K562 (cell line): ENCODE results near the gene KMT2C. TPM values are rescaled to one million over a fixed set of nuclear protein-coding genes. Genes with fewer than 3 reads are reported as not detected.

Experiments used
- ATAC-seq: fragments of 200-7000 bp; cut with Tn5 transposase; 3 replicates; pipeline ENCODE4 v1.9.1; 2020; ENCODE audit warnings: moderate library complexity
- BruUV-seq: library from RNA; stranded (reverse); fragments of 400-500 nt; replicated peaks from 2 replicates; lab custom pipeline; 2021; lab: Mats Ljungman, UMichigan
- CTCF ChIA-PET: fragments of 300-600 bp; formaldehyde crosslinking; extraction: SDS; loops from one replicate; lab custom pipeline; 2021; ENCODE audit warnings: low intra/inter-chr PET ratio; lab: Yijun Ruan, JAX
- POLR2A ChIA-PET: fragments of 300-600, 350-650 bp; sonication (Branson Sonifier 250); formaldehyde crosslinking; extraction: SDS; loops from one replicate; lab custom pipeline; 2021; ENCODE audit warnings: antibody characterized with exemption, inconsistent platforms; lab: Yijun Ruan, JAX
- DNase-seq, 4 experiments: peaks; one replicate each; pipeline versions ENCODE4 v3.0.0 to v3.0.0-alpha.2; 2011 to 2018; ENCODE audit warnings: low spot score in 3 of 4, mixed read lengths in 3 of 4; ENCODE audit errors: extremely low read depth in 1 of 4
- FAIRE-seq: peaks from 2 replicates; lab custom pipeline; 2011; peaks lifted over from hg19 to GRCh38; lab: Jason Lieb, UNC
- H2AFZ ChIP-seq: 2 replicates; pipeline ENCODE4 v1.6.0; 2011; ENCODE audit warnings: low read depth, low read length, control low read depth, inconsistent platforms
- H3K27ac ChIP-seq: fragments of 200-600 bp; 3 replicates; pipeline ENCODE4 v1.8.0; 2011; ENCODE audit warnings: low read depth, mild to moderate bottlenecking, control low read depth, inconsistent platforms, low read length, moderate library complexity, mixed read lengths; ENCODE audit errors: extremely low read depth
- H3K27me3 ChIP-seq, 2 experiments: fragments of 300-600 bp in 1 of 2; 2 replicates in 1 of 2; 3 replicates in 1 of 2; pipeline versions ENCODE4 v1.6.0 to v1.8.0; 2011; ENCODE audit warnings: inconsistent platforms in 2 of 2, low read length in 2 of 2, mild to moderate bottlenecking in 1 of 2, mixed read lengths in 1 of 2, moderate library complexity in 1 of 2; ENCODE audit not compliant: control insufficient read depth in 2 of 2, insufficient read depth in 2 of 2
- H3K36me3 ChIP-seq: fragments of 300-600 bp; 3 replicates; pipeline ENCODE4 v1.8.0; 2011; ENCODE audit warnings: mild to moderate bottlenecking, low read length, inconsistent platforms; ENCODE audit not compliant: control insufficient read depth, insufficient read depth
- H3K4me1 ChIP-seq, 2 experiments: fragments of 200-600 bp in 1 of 2; replicated peaks in 1 of 2; 2 replicates in 1 of 2; 3 replicates in 1 of 2; pipeline versions ENCODE4 v1.5.1 to v1.8.0; 2011; ENCODE audit warnings: inconsistent platforms in 2 of 2, low read length in 2 of 2, mild to moderate bottlenecking in 1 of 2, mixed read lengths in 1 of 2, moderate library complexity in 1 of 2; ENCODE audit not compliant: control insufficient read depth in 2 of 2, insufficient read depth in 2 of 2
- H3K4me2 ChIP-seq: 2 replicates; pipeline ENCODE4 v1.6.1; 2011; ENCODE audit warnings: low read length, control low read depth, inconsistent platforms, mixed read lengths; ENCODE audit not compliant: insufficient read depth
- H3K4me3 ChIP-seq: fragments of 200-600 bp; sonication (generic), shearing (Covaris generic); 2 replicates; pipeline ENCODE4 v1.5.1; 2016; ENCODE audit warnings: control low read depth, inconsistent platforms
- H3K79me2 ChIP-seq: fragments of 200-600 bp; 3 replicates; pipeline ENCODE4 v1.8.0; 2011; ENCODE audit warnings: low read length, inconsistent platforms; ENCODE audit not compliant: control insufficient read depth, insufficient read depth
- H3K9ac ChIP-seq, 2 experiments: 2 replicates each; pipeline versions ENCODE4 v1.6.0 to v1.6.1; 2011; ENCODE audit warnings: low read depth in 2 of 2, low read length in 2 of 2, control low read depth in 1 of 2, inconsistent platforms in 1 of 2, mild to moderate bottlenecking in 1 of 2, mixed read lengths in 1 of 2; ENCODE audit not compliant: insufficient read depth in 1 of 2
- H3K9me1 ChIP-seq: one replicate; pipeline ENCODE4 v1.6.0; 2011; ENCODE audit warnings: inconsistent platforms, mild to moderate bottlenecking, low read length, moderate library complexity; ENCODE audit not compliant: control insufficient read depth, insufficient read depth
- H3K9me3 ChIP-seq: replicated peaks from 2 replicates; pipeline ENCODE4 v1.5.1; 2011; ENCODE audit warnings: low read depth, low read length, inconsistent platforms; ENCODE audit not compliant: control insufficient read depth, insufficient read depth
- H4K20me1 ChIP-seq: replicated peaks from 2 replicates; pipeline ENCODE4 v1.6.1; 2011; ENCODE audit warnings: low read length, inconsistent platforms, mixed read lengths; ENCODE audit not compliant: control insufficient read depth, insufficient read depth
- ATF2 ChIP-seq: sonication (generic); formaldehyde crosslinking; IDR thresholded peaks from 2 replicates; pipeline ENCODE4 v1.8.1; 2022; ENCODE audit warnings: missing genetic modification reagents
- CC2D1A ChIP-seq: fragments of 450-650 bp; IDR thresholded peaks from 2 replicates; pipeline ENCODE4 v1.6.1; 2017; ENCODE audit warnings: mild to moderate bottlenecking
- RAD51 ChIP-seq: fragments of 450-650 bp; IDR thresholded peaks from 2 replicates; pipeline ENCODE4 v1.7.1; 2016; ENCODE audit warnings: low read depth, mild to moderate bottlenecking, borderline replicate concordance
- RFX1 ChIP-seq: fragments of 450-650 bp; IDR thresholded peaks from 2 replicates; pipeline ENCODE4 v1.6.1; 2016; ENCODE audit warnings: mild to moderate bottlenecking, moderate library complexity
- SMAD4 ChIP-seq: fragments of 250-450 bp; sonication (Bioruptor Pico); conservative IDR thresholded peaks from 2 replicates; pipeline ENCODE4 v1.8.0; 2021; ENCODE audit warnings: inconsistent platforms, mild to moderate bottlenecking, moderate library complexity
- SUPT5H ChIP-seq: fragments of 450-650 bp; IDR thresholded peaks from 2 replicates; pipeline ENCODE4 v1.6.1; 2016
- TGIF2 ChIP-seq: sonication (generic); formaldehyde crosslinking; IDR thresholded peaks from 2 replicates; pipeline ENCODE4 v1.8.1; 2022; ENCODE audit warnings: mild to moderate bottlenecking, missing genetic modification reagents, moderate library complexity
- ZNF124 ChIP-seq: sonication (generic); formaldehyde crosslinking; IDR thresholded peaks from 2 replicates; pipeline ENCODE4 v1.8.1; 2022; ENCODE audit warnings: missing genetic modification reagents
- ZNF224 ChIP-seq: sonication (generic); formaldehyde crosslinking; IDR thresholded peaks from 2 replicates; pipeline ENCODE4 v1.8.0; 2022; ENCODE audit warnings: mild to moderate bottlenecking, missing genetic modification reagents
- ZNF609 ChIP-seq: sonication (generic); formaldehyde crosslinking; IDR thresholded peaks from 2 replicates; pipeline ENCODE4 v1.8.1; 2023; ENCODE audit warnings: missing genetic modification reagents, mild to moderate bottlenecking, borderline replicate concordance
- WGBS: fragments of 100-300 bp; shearing (Covaris generic); methylation state at CpG from one replicate; pipeline ENCODE4 v1.1.6; 2016; ENCODE audit warnings: low coverage, mixed read lengths; ENCODE audit not compliant: insufficient coverage; ENCODE audit errors: missing lambda C conversion rate; 5-methylcytosine and 5-hydroxymethylcytosine counted together
- in situ Hi-C: fragments of 300-500 bp; cut with MboI; formaldehyde crosslinking; loops from 4 replicates; pipeline ENCODE4 v1.15.0; 2018; ENCODE audit warnings: inconsistent platforms, mixed read lengths
- intact Hi-C: fragments of 100-400 bp; cut with micrococcal nuclease; formaldehyde crosslinking; loops from 2 replicates; pipeline ENCODE4 v1.14.2; 2022
- polyA plus RNA-seq, 8 experiments: library from polyadenylated mRNA; depleted of rRNA in 4 of 8; stranded (reverse) in 5 of 8; unstranded in 3 of 8; fragments of >200 nt; fragmentation: Nextera tagmentation in 2 of 8; fragmentation: Illumina TruSeq in 1 of 8; extraction: Ambion mirVana in 2 of 8; extraction: Trizol in 1 of 8; gene quantifications; 2 replicates each; pipeline versions ENCODE4 v1.2.1 to v1.2.3, GENCODE V29; 2011 to 2014; ENCODE audit warnings: inconsistent platforms in 1 of 8, missing spikeins in 1 of 8
- total RNA-seq, 7 experiments: library from RNA; depleted of rRNA in 6 of 7; stranded (reverse); fragments of >200 nt in 6 of 7; fragmentation: Illumina TruSeq in 2 of 7; extraction: Trizol in 2 of 7; gene quantifications; 2 replicates each; pipeline versions ENCODE4 v1.2.1 to v1.2.3, GENCODE V29; 2011 to 2021; ENCODE audit warnings: low replicate concordance in 1 of 7

The KMT2C gene
- total and polyA plus RNA-seq, 9 of the 15 experiments (the other 6 are each of a cell fraction or from before 2014, with no cell fraction given): 4.9 to 67.8 (median 27.1) TPM

GRCh38 chr7:152121432-152121831 is 314.4 kb downstream of the KMT2C start:
- intact Hi-C loops (no loop called here), in situ Hi-C loops (no loop called here)
- FAIRE-seq (no peak), ATAC-seq (no peak), DNase-seq (no peak)
- Histone ChIP-seq H3K9me1 (no peaks in the 10 kb centered on the region), H3K4me3 (no peak overlapping the region), H3K27me3 (no peaks in the 10 kb centered on the region; a peak in 1 of 5 replicates), H4K20me1 (no peaks in the 10 kb centered on the region), H3K79me2 (no peaks in the 10 kb centered on the region), H3K4me2 (no peak overlapping the region), H2AFZ (no peak overlapping the region), H3K9ac (no peak overlapping the region), H3K9me3 (peaks cover 5% of the 10 kb centered on the region), H3K4me1 (no peaks in the 10 kb centered on the region), H3K36me3 (peaks cover 90% of the 10 kb centered on the region), H3K27ac (no peak overlapping the region)
- POLR2A ChIA-PET: no interaction called here
- no TSS peak for BruUV-seq
- 98% methylated on average over 9 of the region's 9 CpGs for WGBS
- TF ChIP-seq RAD51: no peak
- TF ChIP-seq RFX1: peak; percentile 59
- no peak for TF ChIP-seq ZNF609 (CRISPR knock-in tag)
- TF ChIP-seq ZNF224: no peak
- TF ChIP-seq CC2D1A: no peak
- TF ChIP-seq ZNF124: no peak
- peak; percentile 29; the same call in 1 of the 2 replicates for TF ChIP-seq SUPT5H
- TF ChIP-seq ATF2 (CRISPR knock-in tag): no peak
- TF ChIP-seq SMAD4 (CRISPR knock-in tag): no peak
- TF ChIP-seq TGIF2 (CRISPR knock-in tag): no peak
- CTCF ChIA-PET: no interaction called here
